ENCODE measurements around the gene MAFF. TPM values are rescaled to one million over a fixed set of nuclear protein-coding genes. Genes with fewer than 3 reads are reported as not detected.
"Not testable (repeated sequence)": the region's sequence is repeated elsewhere in the genome, so short reads cannot be mapped to it uniquely, and the experiment has no call there.

The MAFF gene
- total and polyA plus RNA-seq, 3 donors from 2014 or later, result 3.2 to 5.8 (median 3.7) TPM

GRCh38 chr22:38177044-38177443, 24.8 kb upstream of the MAFF start:
- DNase-seq, result no peak
- intact Hi-C loops (cut with DNase I; ENCODE audit: low total_unique reads), result no loop called here
- Histone ChIP-seq H3K4me1 (peaks cover 32% of the 10 kb centered on the region), H3K9me3 (no peaks in the 10 kb centered on the region), H3K4me3 (no peak overlapping the region), H3K27me3 (no peaks in the 10 kb centered on the region), H3K36me3 (ENCODE audit: low read depth, missing control alignments) (no peaks in the 10 kb centered on the region), H3K27ac (peak overlapping the region; percentile 95 to 98)
- 91 to 95% methylated on average over 4 of the region's 4 CpGs for WGBS, 2 donors
- TF ChIP-seq CTCF (IDR thresholded peaks at IDR 0.05) (no peak), POLR2A (IDR thresholded peaks at IDR 0.05) (no peak)

GRCh38 chr22:38177571-38177925, 24.2 kb upstream of the MAFF start:
- intact Hi-C loops (cut with DNase I; ENCODE audit: low total_unique reads); DNase-seq: not testable (repeated sequence)

GRCh38 chr22:38177926-38178604, 23.7 kb upstream of the MAFF start:
- H3K4me1 ChIP-seq, result peaks cover 32% of the 10 kb centered on the region
- intact Hi-C loops (cut with DNase I; ENCODE audit: low total_unique reads), result no loop called here
- H3K9me3 ChIP-seq, result no peaks in the 10 kb centered on the region
- H3K36me3 ChIP-seq (ENCODE audit: low read depth, missing control alignments), result no peaks in the 10 kb centered on the region
- peak; percentile 71 for DNase-seq
- TF ChIP-seq CTCF (IDR thresholded peaks at IDR 0.05) (no peak), POLR2A (IDR thresholded peaks at IDR 0.05) (no peak)
- WGBS, 2 donors, result 32 to 49% methylated on average over 7 to 15 of the region's 15 CpGs
- H3K27ac ChIP-seq, result peak overlapping the region; percentile 95 to 98
- H3K27me3 ChIP-seq, result no peaks in the 10 kb centered on the region
- no peak overlapping the region for H3K4me3 ChIP-seq

More at GRCh38 chr22:38177571-38177925, 24.2 kb upstream of the MAFF start:
- H3K4me3 ChIP-seq; H3K36me3 ChIP-seq (ENCODE audit: low read depth, missing control alignments); H3K27me3 ChIP-seq; H3K9me3 ChIP-seq: not testable (repeated sequence)
- Histone ChIP-seq H3K4me1 (peaks cover 32% of the 10 kb centered on the region), H3K27ac (peak overlapping the region; percentile 95 to 98)
- 79 to 84% methylated on average over 8 to 9 of the region's 9 CpGs for WGBS, 2 donors

- H3K36me3 ChIP-seq (ENCODE audit: low read depth, missing control alignments); H3K9me3 ChIP-seq; DNase-seq; H3K4me3 ChIP-seq; intact Hi-C loops (cut with DNase I; ENCODE audit: low total_unique reads); H3K27me3 ChIP-seq: not testable (repeated sequence)
- 91 to 96% methylated on average over 4 to 7 of the region's 7 CpGs for WGBS, 2 donors
- Histone ChIP-seq H3K4me1 (peaks cover 32% of the 10 kb centered on the region), H3K27ac (peak overlapping the region; percentile 95 to 98)
Observed at GRCh38 chr22:38178605-38178937, 23.2 kb upstream of the MAFF start.

- intact Hi-C loops (cut with DNase I; ENCODE audit: low total_unique reads), result no loop called here
- no peaks in the 10 kb centered on the region for H3K27me3 ChIP-seq
- WGBS, 2 donors, result 7 to 12% methylated on average over 14 of the region's 14 CpGs
- TF ChIP-seq POLR2A (IDR thresholded peaks at IDR 0.05) (no peak), CTCF (IDR thresholded peaks at IDR 0.05) (no peak)
- peak overlapping the region; percentile 61 to 63 for H3K4me3 ChIP-seq
- DNase-seq, result peak; percentile 67
- H3K9me3 ChIP-seq, result no peaks in the 10 kb centered on the region
- H3K27ac ChIP-seq, result peak overlapping the region; percentile 95 to 98
- H3K4me1 ChIP-seq, result peaks cover 28% of the 10 kb centered on the region
- no peaks in the 10 kb centered on the region for H3K36me3 ChIP-seq (ENCODE audit: low read depth, missing control alignments)
Observed at GRCh38 chr22:38180841-38181452, 20.8 kb upstream of the MAFF start.
